ENCODE measurements around the gene AFAP1L1.

Gene AFAP1L1

DNA sequence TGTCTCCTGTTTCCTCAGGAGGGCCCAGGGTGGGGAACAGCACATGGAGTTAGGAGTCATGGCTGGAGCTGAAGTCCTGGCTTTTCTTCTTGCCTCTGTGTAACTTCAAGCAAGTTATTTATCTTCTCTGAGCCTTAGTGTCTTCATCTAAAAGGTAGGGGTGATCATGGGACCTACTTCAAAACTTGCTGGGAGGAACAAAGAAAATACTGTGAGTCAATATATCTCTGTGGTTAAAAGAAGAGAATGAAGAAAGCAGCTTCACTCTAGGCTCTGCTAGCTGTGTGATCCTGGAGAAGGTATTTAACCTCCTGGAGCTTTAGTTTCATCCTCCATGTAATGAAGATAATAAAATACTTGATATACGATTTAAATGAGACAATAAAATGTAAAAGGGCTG is 26.5 kb downstream of the AFAP1L1 start:
- POLR2A ChIA-PET, result no interaction called here
- H3K4me3 ChIP-seq (ENCODE audit: low read depth, low read length), result no peak overlapping the region
- CTCF ChIA-PET, result interaction anchor here (1.0 to 6.7 kb wide), 3 partner anchors 16 to 71 kb away, joined by 3 to 42 read pairs (median 8); no protein-coding TSS in a partner anchor
- no peak for DNase-seq (ENCODE audit: low read depth, low spot score)
- TF ChIP-seq, protein P1, sequence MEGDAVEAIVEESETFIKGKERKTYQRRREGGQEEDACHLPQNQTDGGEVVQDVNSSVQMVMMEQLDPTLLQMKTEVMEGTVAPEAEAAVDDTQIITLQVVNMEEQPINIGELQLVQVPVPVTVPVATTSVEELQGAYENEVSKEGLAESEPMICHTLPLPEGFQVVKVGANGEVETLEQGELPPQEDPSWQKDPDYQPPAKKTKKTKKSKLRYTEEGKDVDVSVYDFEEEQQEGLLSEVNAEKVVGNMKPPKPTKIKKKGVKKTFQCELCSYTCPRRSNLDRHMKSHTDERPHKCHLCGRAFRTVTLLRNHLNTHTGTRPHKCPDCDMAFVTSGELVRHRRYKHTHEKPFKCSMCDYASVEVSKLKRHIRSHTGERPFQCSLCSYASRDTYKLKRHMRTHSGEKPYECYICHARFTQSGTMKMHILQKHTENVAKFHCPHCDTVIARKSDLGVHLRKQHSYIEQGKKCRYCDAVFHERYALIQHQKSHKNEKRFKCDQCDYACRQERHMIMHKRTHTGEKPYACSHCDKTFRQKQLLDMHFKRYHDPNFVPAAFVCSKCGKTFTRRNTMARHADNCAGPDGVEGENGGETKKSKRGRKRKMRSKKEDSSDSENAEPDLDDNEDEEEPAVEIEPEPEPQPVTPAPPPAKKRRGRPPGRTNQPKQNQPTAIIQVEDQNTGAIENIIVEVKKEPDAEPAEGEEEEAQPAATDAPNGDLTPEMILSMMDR (IDR thresholded peaks at IDR 0.05; ENCODE audit: insufficient read depth, low read length, missing control alignments), result no peak

DNA sequence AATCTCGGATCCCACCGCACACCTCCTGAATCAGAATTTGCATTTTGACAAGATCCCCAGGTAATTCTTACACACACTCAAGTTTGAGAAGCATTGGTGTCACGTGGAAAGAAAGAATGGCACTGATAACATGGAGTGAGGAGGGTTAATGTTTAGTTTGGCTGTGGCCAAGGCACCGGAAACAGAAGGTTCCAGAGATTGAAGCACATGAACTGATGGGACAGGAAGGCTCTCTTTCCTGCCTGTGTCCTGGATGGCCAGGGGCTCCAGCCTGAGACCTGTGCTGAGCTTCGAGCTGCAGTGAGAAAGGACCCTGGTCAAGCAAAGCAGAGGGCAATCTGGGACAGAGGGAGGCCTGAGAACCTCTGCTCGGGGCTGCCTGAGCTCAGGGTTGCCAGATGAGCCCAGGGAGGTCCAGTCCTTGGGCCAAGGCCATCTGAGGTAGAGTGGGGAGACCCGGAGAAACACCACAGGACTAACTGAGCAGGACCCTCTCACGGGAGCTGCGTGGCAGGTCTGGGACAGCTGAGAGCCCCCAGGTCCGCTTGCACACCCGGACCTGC is 27.3 kb downstream of the AFAP1L1 start:
- H3K4me3 ChIP-seq (ENCODE audit: low read depth, low read length), result no peak overlapping the region
- no peak for DNase-seq (ENCODE audit: low read depth, low spot score)
- POLR2A ChIA-PET, result no interaction called here
- CTCF ChIA-PET, result interaction anchor here (1.2 to 6.7 kb wide), 5 partner anchors 10 to 46 kb away, joined by 4 to 42 read pairs (median 6); partner anchors contain the start of gene GRPEL2
- TF ChIP-seq, protein P1 (IDR thresholded peaks at IDR 0.05; ENCODE audit: insufficient read depth, low read length, missing control alignments), result no peak

DNA sequence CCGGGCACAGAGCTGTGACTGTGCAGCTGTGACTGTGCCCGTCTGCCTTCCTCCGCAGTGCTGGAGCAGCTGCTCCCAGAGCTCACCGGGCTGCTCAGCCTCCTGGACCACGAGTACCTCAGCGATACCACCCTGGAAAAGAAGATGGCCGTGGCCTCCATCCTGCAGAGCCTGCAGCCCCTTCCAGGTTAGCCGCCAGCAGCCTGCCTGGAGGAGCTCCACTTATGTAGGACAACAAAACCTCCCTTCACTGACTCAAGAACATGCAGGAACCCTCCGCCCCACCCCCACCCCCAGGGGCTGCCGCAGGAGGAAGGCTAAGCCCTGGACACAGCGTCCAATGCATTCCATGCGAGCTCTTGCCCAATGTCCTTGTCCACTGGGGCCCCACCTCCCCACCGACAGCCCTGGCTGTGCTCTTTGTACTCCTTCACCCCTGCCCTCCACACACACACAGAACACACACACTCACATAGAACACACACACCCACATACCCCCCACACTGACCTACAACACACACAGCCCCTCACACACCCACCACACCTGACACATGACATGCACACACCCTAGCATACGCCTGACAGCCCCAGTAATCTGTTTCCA is 27.9 kb downstream of the AFAP1L1 start:
- DNase-seq (ENCODE audit: low read depth, low spot score), result no peak
- CTCF ChIA-PET, result interaction anchor here (0.9 to 6.7 kb wide), 7 partner anchors 9 to 68 kb away, joined by 3 to 42 read pairs (median 4); partner anchors contain the start of gene GRPEL2
- POLR2A ChIA-PET, result no interaction called here

DNA sequence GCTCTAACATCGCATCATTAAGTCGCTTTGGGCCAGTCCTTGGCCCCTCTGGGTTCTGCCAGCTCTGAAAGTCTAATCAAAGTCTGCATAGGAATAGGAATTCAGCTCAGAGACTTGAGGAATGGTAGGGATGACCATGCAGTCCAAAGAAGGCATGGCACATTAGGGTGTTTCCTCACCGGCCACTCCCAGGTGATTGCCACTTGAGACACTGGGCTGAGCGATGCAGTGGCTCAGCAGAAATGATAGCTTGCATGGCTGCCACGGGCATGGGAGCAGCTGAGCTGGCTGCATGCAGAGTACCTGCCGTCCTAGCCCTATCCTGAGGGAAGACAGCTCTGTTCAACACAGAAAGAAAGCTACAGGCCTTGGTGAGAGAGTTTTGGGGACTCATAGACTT is 28.8 kb downstream of the AFAP1L1 start:
- POLR2A ChIA-PET, result no interaction called here

More for the DNA sequence above, 27.9 kb downstream of the AFAP1L1 start:
- TF ChIP-seq, protein P1 (IDR thresholded peaks at IDR 0.05; ENCODE audit: insufficient read depth, low read length, missing control alignments), result no peak
- H3K4me3 ChIP-seq (ENCODE audit: low read depth, low read length), result no peak overlapping the region

DNA sequence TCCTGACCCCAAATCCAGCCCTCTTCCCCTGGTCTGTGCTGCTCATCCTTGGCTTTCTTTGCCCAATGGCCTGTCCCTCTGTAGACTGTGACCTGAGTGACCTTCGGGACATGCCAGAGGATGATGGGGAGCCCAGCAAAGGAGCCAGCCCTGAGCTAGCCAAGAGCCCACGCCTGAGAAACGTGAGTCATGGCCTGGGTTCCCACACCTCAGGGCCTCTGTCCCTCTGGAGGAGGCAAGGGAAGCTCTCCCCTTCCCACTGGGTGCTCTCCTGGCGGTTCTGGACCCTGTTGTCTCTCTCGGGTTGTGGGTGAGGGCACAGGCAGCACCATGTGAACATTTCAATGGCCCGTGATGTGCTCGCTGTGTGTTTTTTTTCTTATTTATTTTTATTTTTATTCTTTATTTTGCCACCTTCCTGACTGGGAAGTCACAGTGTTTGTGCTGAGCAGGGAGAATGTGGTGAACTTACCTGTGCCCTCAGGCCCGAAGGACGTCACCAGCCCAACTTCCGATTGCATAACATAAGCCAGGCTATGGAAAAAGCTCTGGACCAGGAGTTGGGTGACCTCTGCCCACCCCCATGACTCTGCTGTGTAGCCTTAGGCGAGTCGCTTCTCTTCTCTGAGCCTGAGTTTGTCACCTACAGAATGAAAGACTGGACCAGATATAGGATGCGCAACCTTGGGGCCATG is 29.5 kb downstream of the AFAP1L1 start:
- H3K4me3 ChIP-seq (ENCODE audit: low read depth, low read length), result no peak overlapping the region
- no peak for DNase-seq (ENCODE audit: low read depth, low spot score)
- TF ChIP-seq, protein P1 (IDR thresholded peaks at IDR 0.05; ENCODE audit: insufficient read depth, low read length, missing control alignments), result no peak
- ChIA-PET POLR2A (no interaction called here), CTCF (interaction anchor here (0.6 to 6.7 kb wide), 5 partner anchors 14 to 67 kb away, joined by 3 to 42 read pairs (median 3); no protein-coding TSS in a partner anchor)

More for the DNA sequence above, 28.8 kb downstream of the AFAP1L1 start:
- CTCF ChIA-PET, result interaction anchor here (0.9 to 6.7 kb wide), 5 partner anchors 18 to 68 kb away, joined by 3 to 42 read pairs (median 3); no protein-coding TSS in a partner anchor
- H3K4me3 ChIP-seq (ENCODE audit: low read depth, low read length), result no peak overlapping the region
- TF ChIP-seq, protein P1 (IDR thresholded peaks at IDR 0.05; ENCODE audit: insufficient read depth, low read length, missing control alignments), result no peak
- no peak for DNase-seq (ENCODE audit: low read depth, low spot score)

All from AG04449 (cell line).